Activated T-cell treated with anti-CD3 and anti-CD28 coated beads for 4 hours (primary cell): ENCODE measurements around the gene TMEM18.

Source experiments
- DNase-seq: peaks from one replicate; pipeline ENCODE4 v3.0.0-alpha.2; 2020

Gene TMEM18

DNA sequence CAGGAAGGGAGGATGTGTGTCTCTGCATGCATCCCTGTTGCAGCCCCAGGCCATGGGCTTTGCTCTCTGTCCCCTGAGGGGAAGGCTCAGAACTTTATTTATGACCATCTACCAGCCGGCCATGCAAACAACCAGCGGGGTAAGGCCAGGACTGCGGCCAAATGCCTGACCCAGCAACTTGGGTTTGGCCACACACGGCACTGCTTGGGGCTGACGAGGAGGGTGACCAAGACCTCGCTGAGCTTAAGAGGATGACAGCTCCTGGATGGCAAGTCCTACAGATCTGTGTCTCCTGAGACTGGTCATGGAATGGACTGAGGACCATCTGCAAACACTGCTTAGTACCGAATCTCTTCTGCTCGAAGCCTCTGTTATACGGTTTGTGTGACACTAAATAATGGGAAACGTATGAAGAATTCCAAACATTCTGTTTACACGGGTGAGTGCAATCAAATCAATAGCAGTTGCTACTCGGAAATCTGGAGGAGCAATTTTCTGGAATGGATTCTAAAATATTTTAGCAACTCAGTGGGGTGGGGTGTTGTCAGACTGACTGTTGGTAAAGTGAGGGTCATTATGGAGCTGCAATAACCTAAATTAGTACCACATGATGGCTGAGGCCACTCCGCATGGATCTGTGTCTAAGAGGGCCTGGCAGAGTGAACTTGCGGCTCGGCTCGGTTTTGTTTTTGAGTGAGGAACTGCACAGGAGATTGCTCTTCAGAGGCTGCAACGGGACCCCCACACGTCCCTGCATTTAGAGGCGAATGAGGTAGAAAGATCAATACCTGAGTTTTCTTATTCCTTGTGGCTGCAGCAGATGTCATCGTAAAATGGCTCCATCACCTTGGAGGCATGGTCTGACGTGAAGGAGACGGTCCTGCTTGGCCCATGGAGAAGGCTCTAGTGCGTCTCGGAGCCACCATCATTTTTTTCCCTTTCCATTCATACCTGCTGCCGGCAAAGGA is 26.6 kb downstream of the TMEM18 start:
- DNase-seq = no peak

DNA sequence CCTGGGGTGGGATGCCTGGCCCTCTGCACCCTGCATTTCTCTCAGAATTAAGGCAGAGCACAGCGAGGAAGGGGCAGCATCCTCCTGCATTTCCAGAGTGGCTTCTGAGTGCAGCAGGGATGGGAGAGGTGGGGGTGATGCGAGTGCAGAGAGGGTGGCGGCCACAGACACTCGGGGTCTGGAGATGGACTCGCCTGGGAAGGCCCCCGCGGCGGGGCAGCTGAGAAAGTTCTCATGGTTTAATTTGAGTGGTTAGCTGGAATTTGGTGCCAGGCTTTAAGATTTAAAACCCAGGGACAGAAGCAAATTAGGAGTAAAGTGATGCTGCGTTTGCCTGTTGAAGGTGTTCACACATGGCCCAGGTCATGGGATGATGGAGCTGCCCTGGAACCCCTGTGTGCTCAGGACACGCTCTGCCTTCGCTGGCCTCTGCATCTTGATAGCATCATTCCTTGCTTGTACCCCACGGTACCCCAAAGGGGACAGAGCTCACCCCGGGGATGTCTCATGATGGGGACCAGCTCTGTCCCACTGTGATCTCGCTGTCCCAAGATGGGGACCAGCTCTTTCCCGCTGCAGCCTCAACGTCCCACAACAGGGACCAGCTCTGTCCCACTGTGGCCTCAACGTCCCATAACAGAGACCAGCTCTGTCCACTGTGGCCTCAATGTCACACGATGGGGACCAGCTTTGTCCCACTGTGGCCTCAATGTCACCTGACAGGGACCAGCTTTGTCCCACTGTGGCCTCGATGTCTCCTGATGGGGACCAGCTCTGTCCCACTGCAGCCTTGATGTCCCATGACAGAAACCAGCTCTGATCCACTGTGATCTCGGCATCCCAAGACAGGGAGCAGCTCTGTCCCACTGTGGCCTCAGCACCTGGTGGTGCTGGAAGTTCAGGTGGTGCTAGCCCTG is 27.5 kb downstream of the TMEM18 start:
- DNase-seq = no peak

DNA sequence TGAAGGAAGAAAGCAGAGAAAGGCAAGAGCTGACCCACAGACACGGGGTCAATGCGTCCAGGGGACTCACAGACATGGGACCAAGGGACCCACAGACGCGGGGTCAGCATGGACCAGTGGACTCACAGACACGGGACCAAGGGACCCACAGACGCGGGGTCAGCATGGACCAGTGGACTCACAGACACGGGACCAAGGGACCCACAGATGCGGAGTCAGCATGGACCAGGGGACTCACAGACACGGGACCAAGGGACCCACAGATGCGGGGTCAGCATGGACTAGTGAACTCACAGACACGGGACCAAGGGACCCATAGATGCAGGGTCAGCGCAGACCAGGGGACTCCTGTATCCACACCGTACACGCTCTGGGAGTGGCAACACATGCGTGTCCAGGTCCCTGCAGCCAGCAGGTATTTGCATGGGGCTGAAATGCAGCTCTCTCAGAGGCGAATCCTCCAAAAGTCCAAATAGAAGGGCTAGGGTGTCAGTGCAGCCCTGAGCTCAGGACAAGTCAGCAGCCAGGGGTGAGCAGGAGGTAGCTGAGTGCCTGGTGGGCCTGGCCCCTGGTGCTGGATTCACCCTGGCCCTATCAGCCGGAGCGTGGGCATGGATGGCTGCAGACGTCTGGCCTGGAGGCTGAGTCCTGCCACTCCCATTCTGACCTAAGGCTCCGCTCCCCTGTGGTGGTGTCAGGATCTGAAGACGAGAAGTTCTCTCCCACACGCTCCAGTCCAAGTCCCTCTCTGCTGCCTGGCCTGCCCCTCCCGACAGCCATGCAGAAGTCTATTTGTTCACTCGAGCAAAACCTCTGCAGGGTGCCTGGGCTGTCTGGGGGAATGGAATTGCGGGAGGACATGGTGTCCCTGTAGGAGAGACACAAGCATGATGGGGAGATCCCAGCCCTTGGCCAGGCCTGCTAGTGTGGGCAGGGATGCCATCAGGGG is 28.5 kb downstream of the TMEM18 start:
- DNase-seq = no peak

DNA sequence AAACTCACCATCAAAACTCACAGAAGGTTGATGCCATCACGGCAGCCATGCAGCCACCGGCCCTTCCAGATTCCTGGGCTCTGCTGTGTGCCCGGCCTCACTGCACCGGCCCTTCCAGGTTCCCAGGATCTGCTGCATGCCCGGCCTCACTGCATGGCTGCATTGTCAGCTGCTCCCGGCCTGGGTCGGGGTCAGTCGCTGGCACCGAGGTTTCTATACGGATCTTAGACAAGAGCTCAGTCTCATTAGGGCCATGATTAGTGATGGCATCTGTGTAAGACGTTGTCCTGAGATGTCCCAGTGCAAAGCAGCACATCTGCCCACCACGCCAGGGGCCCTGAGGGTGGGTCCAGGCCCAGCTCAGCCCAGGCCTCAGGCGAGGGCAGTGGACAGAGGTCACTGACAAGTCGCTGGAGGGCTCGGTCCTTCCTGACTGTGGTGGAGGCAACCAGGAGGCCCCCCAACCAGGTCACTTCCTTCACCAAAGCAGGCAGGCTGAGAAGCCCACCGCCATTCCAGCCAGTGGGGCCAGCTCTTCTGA is 29.4 kb downstream of the TMEM18 start:
- no peak for DNase-seq

DNA sequence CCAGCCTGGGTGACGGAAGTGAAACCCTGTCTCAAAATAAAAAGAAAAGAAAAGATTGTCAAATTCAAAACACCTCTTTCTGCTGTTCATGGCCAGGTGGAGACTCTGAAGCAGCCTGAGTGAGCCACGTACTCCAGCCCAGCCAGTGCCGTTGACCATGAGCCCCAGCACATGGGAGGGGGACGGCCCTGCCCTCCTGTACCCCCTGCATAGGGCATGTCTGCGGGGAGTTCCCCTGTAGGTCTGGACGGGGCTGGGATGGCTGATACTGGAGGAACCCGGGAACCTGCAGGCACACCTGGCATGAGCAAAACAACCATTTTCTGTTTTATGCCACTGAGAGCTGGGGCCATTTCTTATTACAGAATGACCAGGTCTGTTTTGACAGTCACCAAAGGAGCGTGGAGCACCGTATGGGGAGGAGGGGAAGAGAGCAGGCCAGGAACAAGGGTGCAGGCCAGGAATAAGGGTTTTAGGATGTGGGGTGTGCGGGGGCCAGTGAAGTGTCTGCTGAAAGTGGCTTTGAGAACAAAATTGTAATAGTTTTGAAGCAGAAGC is 30.1 kb downstream of the TMEM18 start:
- DNase-seq = no peak

DNA sequence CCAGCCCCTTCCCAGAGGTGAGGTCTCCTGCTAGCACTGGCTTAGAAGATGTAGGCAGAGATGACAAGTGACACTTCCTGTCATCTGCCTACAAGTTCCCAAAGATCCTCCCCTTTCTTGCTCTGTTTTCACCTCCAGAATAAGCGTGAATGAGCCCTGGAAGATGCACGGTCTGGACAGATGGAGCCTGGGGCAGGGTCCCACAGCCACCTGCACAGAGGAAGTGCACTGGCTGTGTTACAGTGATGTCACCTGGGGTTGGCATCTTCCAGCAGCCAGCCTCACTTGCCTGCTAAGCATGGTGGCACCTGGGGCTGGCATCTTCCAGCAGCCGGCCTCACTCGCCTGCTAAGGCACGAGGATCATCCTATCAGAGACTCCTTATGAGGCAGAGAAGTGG is 32.3 kb downstream of the TMEM18 start:
- DNase-seq = no peak

DNA sequence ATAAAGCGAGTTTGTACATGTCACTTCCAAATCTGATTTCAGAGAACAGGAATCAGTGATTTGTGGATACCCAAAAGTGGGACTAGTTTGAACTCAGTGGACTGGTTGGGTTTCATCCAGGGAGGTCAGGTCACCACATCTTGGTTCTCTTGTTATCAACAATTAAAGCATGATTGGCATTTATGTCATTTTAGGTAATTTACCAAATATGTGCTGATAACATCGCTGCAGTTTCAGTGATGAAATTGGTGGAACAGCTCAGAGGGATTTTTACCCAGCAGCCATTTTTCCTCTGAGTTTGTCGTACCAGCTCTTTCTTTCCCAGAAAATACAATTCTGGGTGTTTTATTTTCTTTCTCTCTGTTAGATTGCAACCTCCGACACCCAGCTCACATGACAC is 33.4 kb downstream of the TMEM18 start:
- DNase-seq = no peak

DNA sequence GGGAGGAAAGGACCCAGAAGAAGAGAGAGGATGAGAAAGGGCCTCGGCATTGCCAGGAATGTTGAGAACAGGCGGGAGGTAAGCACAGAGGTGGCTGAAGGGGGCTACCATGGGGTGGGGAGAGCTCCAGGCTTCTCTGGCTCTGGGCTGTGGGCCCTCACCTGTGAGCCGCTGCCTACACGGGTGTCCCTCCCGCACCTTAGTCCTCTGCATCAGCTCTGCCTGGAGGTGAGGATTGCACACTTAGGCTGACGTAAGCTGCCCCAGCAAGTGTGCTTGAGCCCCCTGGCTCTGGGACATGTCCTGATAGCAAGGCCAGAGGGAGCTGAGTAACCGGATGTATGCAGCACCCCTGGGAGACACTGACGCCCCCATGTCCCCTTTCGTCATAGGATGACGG is 33.9 kb downstream of the TMEM18 start:
- DNase-seq = no peak

DNA sequence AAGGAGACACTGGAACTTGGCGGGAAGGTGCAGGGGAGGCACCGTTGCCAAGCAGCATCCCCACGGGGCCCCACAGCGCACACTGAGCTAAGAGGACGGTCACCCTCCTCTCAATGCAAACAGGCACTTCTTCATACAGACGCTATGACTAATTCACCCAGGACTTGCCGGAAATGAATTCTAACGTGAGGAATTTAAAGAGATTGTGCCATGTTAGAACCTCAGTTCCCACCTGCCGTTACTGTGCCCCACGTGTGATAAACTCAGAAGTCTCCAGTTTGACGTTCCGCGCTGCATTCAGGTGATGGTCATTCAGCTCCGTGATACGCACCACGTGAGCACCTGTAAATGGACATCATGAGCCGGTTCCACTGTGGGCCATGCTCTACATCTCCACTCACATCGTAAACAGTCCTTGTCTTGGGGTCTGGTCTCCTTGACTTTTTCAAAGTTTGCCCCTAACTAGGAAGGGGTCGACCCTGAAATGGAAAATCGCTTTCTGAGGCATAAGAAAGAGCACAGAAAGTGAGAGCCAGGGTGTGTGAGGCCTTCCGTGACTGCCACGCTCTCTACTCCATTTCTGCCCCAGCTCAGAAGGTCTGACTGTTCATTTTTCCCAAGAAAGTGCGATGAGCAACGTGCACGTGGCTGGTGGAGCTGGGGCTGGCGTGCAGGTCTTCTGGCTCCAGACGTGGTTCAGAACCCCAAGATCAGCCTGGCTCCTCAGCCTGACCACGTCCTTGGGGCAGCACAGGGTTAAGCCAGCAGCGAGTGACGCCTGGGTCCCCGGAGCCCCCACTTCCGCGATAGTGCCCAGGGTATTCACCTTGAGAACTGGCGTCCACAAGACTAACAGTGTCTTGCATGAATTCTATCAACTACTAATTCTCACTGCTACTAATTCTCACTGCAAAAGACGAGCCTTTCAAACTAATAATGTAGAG is 35.1 kb downstream of the TMEM18 start:
- DNase-seq = no peak

DNA sequence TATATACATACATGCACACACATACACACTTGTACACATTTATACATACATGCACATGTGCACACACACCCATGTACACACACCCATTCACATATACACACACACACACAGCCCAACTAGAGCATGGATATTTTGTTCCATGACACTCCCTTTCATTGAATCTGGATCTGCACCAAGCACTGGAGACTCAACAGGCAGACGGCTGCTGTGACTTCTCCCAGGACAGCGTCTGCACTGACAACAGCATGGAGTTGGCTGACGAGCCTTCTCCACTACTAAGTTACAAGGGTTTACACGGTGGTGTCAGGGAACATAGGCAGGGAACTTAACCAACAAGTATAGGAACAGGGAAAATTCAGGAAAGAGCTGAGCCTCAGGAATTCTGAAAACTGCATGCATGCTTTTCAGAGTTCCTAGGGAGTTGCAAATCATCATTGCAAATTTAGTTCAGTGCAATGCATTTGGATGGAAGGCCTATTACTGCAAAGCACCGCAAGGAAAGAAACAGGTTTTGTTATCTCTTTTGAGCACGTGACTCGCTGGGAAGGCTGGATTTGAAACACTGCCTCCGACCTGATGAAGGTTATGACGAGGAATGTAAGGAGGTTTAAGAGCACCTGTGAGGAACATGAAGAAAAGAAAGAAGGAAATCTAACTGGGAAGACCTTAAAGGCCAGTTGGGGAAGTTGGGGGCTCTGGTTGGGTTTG is 35.9 kb downstream of the TMEM18 start:
- no peak for DNase-seq

DNA sequence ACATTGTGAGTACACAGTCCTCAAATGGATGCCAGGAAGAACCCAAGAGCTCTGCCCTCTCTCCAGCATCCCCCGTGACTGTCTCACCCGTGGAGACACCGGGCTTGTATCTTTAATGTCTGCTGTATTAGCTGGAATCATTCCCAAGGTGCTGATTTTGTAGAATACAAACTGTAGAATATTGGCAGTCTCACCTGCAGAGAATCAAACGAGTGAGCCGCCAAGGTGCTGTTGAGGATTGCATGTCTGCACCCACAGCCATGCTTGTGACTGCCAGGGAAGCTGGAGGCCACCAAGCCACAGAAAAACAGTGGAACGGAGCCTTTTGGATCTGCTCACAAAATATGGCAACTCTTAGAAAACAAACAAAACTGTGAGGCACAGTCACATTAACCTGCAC is 37.5 kb downstream of the TMEM18 start:
- DNase-seq = no peak

DNA sequence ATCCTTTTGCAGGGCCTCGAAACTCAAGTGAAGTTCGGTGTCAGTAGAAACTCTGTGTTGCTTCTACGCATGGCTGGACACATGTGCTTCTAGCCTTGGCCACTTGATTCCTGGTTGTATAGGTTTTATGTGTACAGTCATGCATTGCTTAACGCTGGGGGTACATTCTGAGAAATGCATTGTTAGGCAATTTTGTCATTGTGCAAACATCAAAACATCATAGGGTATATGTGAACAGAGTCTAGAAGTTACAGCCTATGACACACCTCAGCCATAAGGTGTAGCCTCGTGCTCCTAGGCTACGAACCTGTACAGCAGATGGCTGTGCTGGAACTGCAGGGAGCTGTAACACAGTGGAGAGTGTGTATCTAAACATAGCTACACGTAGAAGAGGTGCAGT is 39.4 kb downstream of the TMEM18 start:
- no peak for DNase-seq

DNA sequence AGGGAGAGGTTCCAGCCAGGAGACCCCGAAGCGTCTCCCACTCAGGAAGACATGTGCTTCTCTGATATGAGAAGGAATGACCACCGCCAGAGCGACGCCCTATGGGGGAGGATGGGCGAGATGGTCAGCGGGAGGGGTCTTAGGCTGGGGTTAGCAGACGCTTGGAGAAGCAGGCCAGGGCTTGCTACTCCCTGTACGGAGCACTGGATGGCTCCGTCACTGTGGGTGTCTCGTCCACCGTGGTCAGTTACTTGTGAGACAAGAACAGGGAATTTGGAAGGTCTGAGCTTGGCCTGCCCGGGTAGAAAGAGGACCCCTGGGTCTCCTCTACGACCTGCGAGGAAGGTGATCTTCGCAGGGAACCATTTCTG is 39.8 kb downstream of the TMEM18 start:
- DNase-seq = no peak

DNA sequence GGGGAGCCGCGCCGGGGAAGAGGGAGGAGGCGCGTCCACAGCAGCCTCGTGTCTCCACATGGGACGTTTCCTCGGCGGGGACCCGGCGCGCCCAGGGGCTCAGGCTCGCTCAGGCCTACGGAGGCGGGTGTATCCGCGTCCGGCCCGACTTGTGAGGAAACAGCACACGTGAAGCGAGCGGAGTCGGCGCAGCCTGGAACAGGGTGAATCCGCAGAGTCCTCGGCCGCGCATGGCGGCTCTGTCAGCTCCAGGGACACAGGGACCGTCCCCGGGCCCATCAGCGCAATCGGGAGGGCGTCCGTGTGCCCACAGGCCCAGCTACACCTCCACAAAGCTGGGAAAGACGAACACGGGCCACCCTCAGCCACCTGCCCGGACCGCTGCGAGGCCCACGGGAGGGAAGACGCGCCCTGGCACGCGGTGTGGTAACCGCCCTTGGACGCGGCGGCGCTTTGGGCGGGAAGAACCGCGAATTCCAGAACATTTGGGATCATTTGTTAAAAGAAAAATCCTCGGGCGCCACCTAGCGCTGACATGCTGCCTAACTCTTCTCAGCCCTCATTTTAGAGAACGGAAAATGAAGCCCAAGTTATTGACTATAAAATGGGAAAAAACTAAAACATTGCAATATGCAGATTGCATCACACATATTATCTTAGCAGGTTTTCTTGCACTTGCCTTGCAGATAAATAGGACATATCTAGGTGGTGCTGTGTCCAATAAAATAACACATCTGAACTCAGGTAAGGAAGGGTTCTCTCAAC is 40.4 kb downstream of the TMEM18 start:
- peak; percentile 35 for DNase-seq

DNA sequence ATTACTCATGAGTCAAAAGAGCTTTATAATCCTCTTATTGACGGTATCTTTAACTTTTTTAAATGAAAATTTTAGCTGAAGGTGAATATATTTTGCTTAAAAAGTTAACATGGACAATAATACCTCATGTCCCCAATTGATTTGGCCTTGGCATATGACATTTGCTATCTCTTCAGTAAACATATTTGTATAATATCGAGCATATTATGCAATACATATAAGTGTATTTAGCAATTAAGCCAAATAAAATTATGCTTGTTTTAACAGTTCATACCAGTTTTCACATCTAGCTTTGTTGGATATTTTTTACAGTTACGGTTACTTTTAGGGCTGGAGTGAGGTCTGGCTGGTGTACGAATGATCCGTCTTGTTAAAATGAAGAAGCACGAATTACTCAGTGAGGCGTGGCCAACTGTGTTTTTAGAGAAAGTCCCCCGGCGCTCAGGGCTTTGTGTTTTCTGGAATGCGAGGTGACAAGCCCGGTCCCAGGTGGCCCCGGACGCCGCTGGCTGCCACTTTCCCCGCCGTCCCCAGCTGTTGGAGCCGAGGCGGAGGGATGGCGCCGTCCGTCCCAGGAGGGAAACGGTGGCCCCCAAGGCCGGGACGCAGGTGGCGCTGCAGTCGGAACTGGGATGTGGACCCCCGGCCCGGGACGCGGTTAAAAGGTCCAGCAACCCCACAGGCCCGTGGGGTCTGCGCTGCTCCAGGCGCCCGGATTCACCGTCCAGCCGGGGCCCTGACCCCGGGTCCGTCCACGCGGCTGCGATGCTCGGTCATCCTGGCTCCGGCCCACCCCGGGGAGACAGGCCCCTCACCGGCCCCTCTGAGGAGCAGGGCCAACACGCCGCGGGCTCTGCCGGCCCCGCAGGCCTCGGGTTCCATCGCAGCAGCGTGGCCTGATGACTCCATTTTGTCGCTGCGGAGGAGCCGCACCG is 41.3 kb downstream of the TMEM18 start:
- DNase-seq = no peak

DNA sequence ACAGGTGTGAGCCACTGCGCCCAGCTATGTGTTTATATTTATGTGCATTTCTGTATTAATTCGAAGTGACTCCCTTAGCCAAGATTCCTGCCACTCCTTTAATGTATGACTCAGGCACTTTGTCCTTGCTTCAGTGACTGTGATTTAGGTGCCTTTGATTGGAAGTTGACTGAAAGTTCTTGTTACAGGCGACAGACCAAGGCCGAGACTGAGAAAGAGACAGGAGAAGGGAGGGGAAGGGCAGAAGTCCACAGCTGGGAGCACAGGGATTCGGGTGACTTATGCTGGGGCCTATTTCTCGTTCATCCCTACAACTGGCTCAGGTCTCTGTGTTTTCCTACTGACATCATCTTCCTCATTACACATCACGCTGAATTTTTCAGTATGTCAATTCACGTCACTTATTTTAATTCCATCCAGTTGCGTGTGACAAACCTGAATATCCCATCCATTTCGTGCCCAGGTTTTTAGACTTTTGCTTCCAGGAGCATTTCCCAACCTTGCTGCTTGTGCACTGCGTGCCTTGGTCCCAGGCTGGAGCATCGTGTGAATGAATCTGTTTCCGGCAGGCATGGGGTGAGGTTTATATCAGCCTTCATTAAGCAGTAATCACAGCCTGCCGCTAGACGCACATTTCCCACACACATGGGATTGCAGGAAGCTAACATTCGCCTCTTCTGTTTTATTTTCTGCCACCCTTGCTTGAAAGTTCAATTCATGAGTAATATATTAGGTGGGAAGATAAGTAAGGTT is 42.4 kb downstream of the TMEM18 start:
- no peak for DNase-seq

DNA sequence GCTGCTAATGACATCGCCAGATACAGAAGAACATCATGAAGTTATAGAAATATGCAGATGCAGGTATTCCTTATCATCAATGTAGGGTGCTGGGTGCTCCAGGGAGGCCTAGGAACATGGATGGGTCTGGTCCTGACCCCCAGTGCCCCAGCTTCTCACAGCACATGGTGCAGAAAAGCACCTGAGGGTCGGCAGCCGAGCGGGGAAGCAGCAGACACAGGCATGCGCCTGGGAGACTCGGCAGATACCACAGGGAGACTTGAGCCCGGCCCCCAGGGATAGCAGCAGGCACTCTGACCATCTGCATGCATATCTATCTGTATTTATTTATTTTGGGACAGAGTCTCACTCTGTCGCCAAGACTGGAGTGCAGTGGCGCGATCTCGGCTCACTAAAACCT is 43.2 kb downstream of the TMEM18 start:
- no peak for DNase-seq
